Activated B cell treated with CpG ODN at 0.5 μM for 24 hours (primary cell): Measurements from ENCODE around the gene FGFR3. TPM values are rescaled to one million over a fixed set of nuclear protein-coding genes. Genes with fewer than 3 reads are reported as not detected.

Source experiments
- ATAC-seq: fragments of 200-7000 bp; cut with Tn5 transposase; one replicate; pipeline ENCODE4 v1.10.0; 2021; ENCODE audit warnings: low read depth, mild to moderate bottlenecking, moderate library complexity
- CTCF ChIA-PET: fragments of 350-600 bp; sonication (Branson Sonifier 250); formaldehyde crosslinking; loops from one replicate; lab custom pipeline; 2021; ENCODE audit warnings: antibody characterized with exemption; lab: Charles Lee
- POLR2A ChIA-PET: fragments of 350-600 bp; sonication (Branson Sonifier 250); formaldehyde crosslinking; loops from one replicate; lab custom pipeline; 2021; ENCODE audit warnings: antibody characterized with exemption; lab: Charles Lee
- DNase-seq: peaks from one replicate; pipeline ENCODE4 v3.0.0; 2022
- H3K27ac Mint-ChIP-seq: one replicate; pipeline ENCODE4 v1.8.0; 2020; ENCODE audit warnings: mixed read lengths
- H3K27me3 Mint-ChIP-seq: one replicate; pipeline ENCODE4 v1.8.0; 2021; ENCODE audit warnings: mixed read lengths
- H3K36me3 Mint-ChIP-seq: one replicate; pipeline ENCODE4 v1.8.0; 2021; ENCODE audit warnings: low read depth, mixed read lengths
- H3K4me1 Mint-ChIP-seq: one replicate; pipeline ENCODE4 v1.8.0; 2021; ENCODE audit warnings: mixed read lengths
- H3K4me3 Mint-ChIP-seq: one replicate; pipeline ENCODE4 v1.8.0; 2020; ENCODE audit warnings: mild to moderate bottlenecking, mixed read lengths
- H3K9me3 Mint-ChIP-seq: one replicate; pipeline ENCODE4 v1.8.0; 2020; ENCODE audit warnings: mixed read lengths
- CTCF ChIP-seq: fragments of 200-600 bp; IDR thresholded peaks from one replicate; pipeline ENCODE4 v1.8.0; 2022; ENCODE audit warnings: antibody characterized with exemption, mild to moderate bottlenecking
- intact Hi-C: fragments of 100-400 bp; cut with micrococcal nuclease; formaldehyde crosslinking; loops from one replicate; pipeline ENCODE4 v1.15.1; 2024
- total RNA-seq: library from RNA; stranded (reverse); gene quantifications from 2 replicates; pipeline ENCODE4 v1.2.3, GENCODE V29; 2022

FGFR3 gene
- total RNA-seq, 1 donor from 2014 or later = 0.40 TPM

GRCh38 chr4:1784395-1784788 lies 8.7 kb upstream of the FGFR3 start:
- no peak for TF ChIP-seq CTCF
- H3K27me3 Mint-ChIP-seq = no peaks in the 10 kb centered on the region
- no peak overlapping the region for H3K27ac Mint-ChIP-seq
- ATAC-seq (no peak), DNase-seq (no peak)
- CTCF ChIA-PET = no interaction called here
- H3K36me3 Mint-ChIP-seq = no peaks in the 10 kb centered on the region
- H3K4me1 Mint-ChIP-seq = no peaks in the 10 kb centered on the region
- no peak overlapping the region for H3K4me3 Mint-ChIP-seq
- POLR2A ChIA-PET = no interaction called here
- intact Hi-C loops = no loop called here
- H3K9me3 Mint-ChIP-seq = no peaks in the 10 kb centered on the region

DNA sequence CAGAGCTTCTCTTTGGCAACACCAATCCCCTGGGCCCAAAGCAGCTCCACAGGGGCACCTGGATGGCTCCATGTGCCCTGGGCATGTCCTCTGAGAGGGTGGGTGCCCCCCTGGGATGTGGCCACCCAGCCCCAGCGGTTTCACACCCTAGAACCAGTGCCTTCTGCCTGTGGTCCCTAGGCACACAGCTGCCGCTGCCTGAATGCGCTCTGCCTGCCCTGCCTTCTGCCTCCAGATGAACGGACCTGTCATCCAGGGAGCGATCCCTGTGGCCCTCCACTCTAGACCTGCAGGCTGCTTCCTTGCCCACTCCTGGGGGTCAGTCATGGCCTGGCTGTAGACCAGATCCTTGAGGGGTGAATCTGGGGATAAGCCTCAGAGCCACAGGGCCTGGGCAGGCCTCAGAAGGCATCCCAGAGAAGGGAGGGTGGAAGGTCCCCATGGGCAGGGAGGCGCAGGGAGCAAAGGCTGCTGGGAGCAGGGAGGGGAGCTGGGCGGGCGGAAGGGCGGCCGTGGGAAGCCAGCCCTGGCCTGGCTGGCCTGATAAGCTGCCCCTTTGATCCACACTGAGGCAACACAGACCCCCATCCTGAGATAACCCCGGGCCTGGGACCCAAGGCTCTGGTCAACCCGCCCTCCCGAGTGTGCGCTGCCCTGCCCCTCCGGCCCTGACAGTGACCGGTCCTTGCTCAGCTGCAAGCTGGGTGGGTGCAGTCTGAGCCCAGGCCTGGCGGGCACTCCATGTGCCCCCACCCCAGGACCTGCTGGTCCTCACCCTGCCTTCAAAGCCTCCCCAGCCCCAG lies 8.1 kb upstream of the FGFR3 start:
- no peaks in the 10 kb centered on the region for H3K27me3 Mint-ChIP-seq

DNA sequence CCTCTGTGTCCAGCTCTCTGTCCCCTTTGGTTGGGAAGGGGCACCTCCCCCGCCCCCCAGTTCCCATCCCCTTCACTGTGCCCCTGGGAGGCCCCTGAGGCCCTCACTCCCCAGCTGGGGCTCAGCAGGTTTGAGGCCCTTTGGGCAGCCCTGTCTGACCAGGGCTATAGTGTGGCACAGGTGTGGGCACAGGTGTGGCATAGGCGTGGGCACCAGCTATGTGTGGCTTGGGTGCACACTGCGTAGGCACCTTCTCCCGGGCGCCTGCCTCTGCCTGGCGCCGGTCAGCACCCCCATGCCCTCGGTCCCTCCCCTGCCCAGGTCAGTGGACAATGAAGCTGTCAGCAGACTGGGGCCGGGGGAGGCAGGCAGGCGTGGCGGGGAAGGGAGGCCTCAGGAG lies 7.5 kb upstream of the FGFR3 start:
- POLR2A ChIA-PET = no interaction called here
- H3K36me3 Mint-ChIP-seq = no peaks in the 10 kb centered on the region
- H3K9me3 Mint-ChIP-seq = no peaks in the 10 kb centered on the region
- H3K4me1 Mint-ChIP-seq = no peaks in the 10 kb centered on the region
- ATAC-seq (no peak), DNase-seq (no peak)
- no peak for TF ChIP-seq CTCF
- no peak overlapping the region for H3K27ac Mint-ChIP-seq
- H3K27me3 Mint-ChIP-seq = no peaks in the 10 kb centered on the region
- intact Hi-C loops = no loop called here
- CTCF ChIA-PET = no interaction called here
- H3K4me3 Mint-ChIP-seq = no peak overlapping the region

More for the DNA sequence above, 8.1 kb upstream of the FGFR3 start:
- H3K4me1 Mint-ChIP-seq = no peaks in the 10 kb centered on the region
- POLR2A ChIA-PET = no interaction called here
- no peak for TF ChIP-seq CTCF
- intact Hi-C loops = no loop called here
- H3K36me3 Mint-ChIP-seq = no peaks in the 10 kb centered on the region
- no peak overlapping the region for H3K27ac Mint-ChIP-seq
- ATAC-seq (no peak), DNase-seq (no peak)
- H3K4me3 Mint-ChIP-seq = no peak overlapping the region
- H3K9me3 Mint-ChIP-seq = no peaks in the 10 kb centered on the region
- CTCF ChIA-PET = no interaction called here

- POLR2A ChIA-PET = no interaction called here
Observed at GRCh38 chr4:1786544-1787362, 6.3 kb upstream of the FGFR3 start.

More at GRCh38 chr4:1786544-1787362, 6.3 kb upstream of the FGFR3 start:
- no peaks in the 10 kb centered on the region for H3K36me3 Mint-ChIP-seq
- H3K4me3 Mint-ChIP-seq = no peak overlapping the region
- CTCF ChIA-PET = no interaction called here
- H3K4me1 Mint-ChIP-seq = no peaks in the 10 kb centered on the region
- H3K9me3 Mint-ChIP-seq = no peaks in the 10 kb centered on the region
- peaks cover under 1% of the 10 kb centered on the region for H3K27me3 Mint-ChIP-seq
- intact Hi-C loops = no loop called here
- no peak for TF ChIP-seq CTCF
- no peak overlapping the region for H3K27ac Mint-ChIP-seq
- no peak for ATAC-seq
- no peak for DNase-seq
